ENCODE measurements around the gene D2HGDH.

DNA sequence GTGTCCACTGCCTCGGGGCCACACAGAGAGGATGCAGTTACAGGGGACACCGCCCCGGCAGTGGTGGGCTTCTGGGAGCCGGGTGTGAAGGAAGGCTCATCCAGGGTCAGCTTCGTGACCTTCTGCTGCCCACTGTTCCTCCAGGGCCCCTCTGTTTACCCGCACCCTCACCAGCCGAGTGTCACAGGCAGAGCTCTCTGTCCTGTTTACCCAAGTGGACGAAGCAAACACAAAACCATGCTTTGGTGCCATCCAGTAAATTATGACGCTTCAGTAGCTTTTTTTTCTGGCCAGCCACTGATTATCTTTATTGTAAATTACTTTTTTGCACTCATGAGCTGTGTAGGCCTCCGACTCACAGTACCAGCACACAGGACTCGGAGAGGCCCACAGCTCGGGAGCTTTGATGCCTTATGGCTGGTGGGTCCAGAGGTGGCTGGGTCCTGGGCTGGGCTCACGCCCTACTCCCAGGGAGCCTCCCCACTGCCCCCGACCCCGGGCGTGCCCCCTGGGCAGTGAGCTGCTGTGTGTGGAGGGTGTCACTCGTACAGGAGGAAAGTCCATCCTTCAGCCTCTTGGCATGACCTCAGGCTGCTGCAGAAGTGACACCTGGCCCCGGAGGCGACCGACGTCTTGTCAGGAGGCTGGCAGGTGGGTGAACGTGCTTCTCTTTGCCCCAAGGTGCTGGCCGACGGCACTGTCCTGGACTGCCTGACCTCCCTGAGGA lies 9.8 kb downstream of the D2HGDH start:
- TF ChIP-seq, protein P1, sequence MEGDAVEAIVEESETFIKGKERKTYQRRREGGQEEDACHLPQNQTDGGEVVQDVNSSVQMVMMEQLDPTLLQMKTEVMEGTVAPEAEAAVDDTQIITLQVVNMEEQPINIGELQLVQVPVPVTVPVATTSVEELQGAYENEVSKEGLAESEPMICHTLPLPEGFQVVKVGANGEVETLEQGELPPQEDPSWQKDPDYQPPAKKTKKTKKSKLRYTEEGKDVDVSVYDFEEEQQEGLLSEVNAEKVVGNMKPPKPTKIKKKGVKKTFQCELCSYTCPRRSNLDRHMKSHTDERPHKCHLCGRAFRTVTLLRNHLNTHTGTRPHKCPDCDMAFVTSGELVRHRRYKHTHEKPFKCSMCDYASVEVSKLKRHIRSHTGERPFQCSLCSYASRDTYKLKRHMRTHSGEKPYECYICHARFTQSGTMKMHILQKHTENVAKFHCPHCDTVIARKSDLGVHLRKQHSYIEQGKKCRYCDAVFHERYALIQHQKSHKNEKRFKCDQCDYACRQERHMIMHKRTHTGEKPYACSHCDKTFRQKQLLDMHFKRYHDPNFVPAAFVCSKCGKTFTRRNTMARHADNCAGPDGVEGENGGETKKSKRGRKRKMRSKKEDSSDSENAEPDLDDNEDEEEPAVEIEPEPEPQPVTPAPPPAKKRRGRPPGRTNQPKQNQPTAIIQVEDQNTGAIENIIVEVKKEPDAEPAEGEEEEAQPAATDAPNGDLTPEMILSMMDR (IDR thresholded peaks at IDR 0.05 in 4 of 5, conservative IDR thresholded peaks at IDR 0.05 in 1 of 5), result no peak
- TF ChIP-seq POLR2A (IDR thresholded peaks at IDR 0.05), result no peak
